Mesenchymal stem cell (in vitro differentiated cells and primary cell): Measurements from ENCODE around the gene KCNG2.

Experiments
- DNase-seq: peaks from one replicate; pipeline ENCODE4 v3.0.0-alpha.2; 2013
- H2AFZ ChIP-seq: one replicate; pipeline ENCODE4 v1.6.1; 2013; ENCODE audit warnings: low read depth, mild to moderate bottlenecking, control low read depth, inconsistent platforms, low read length, moderate library complexity
- H2AK5ac ChIP-seq: 2 replicates; pipeline ENCODE4 v1.6.1; 2013; ENCODE audit warnings: low read length, moderate library complexity, mild to moderate bottlenecking, inconsistent platforms; ENCODE audit not compliant: severe bottlenecking
- H2BK120ac ChIP-seq: one replicate; pipeline ENCODE4 v1.6.1; 2013; ENCODE audit warnings: low read depth, mild to moderate bottlenecking, inconsistent platforms, low read length, moderate library complexity
- H2BK12ac ChIP-seq, 2 experiments: one replicate each; pipeline ENCODE4 v1.6.1; 2013; ENCODE audit warnings: inconsistent platforms in 2 of 2, low read length in 2 of 2, mild to moderate bottlenecking in 2 of 2, moderate library complexity in 2 of 2, control low read depth in 1 of 2
- H2BK15ac ChIP-seq: one replicate; pipeline ENCODE4 v1.6.1; 2013; ENCODE audit warnings: mild to moderate bottlenecking, low read depth, inconsistent platforms; ENCODE audit not compliant: poor library complexity, severe bottlenecking
- H2BK5ac ChIP-seq: 2 replicates; pipeline ENCODE4 v1.6.1; 2013; ENCODE audit warnings: low read depth, mild to moderate bottlenecking, low read length, control low read depth, inconsistent platforms; ENCODE audit not compliant: poor library complexity, severe bottlenecking
- H3K14ac ChIP-seq, 2 experiments: one replicate each; pipeline ENCODE4 v1.6.1; 2013; ENCODE audit warnings: inconsistent platforms in 2 of 2, low read length in 2 of 2, control low read depth in 1 of 2, mild to moderate bottlenecking in 1 of 2, moderate library complexity in 1 of 2
- H3K18ac ChIP-seq, 2 experiments: one replicate each; pipeline ENCODE4 v1.6.1; 2013; ENCODE audit warnings: inconsistent platforms in 2 of 2, low read length in 2 of 2, control low read depth in 1 of 2, low read depth in 1 of 2, mild to moderate bottlenecking in 1 of 2
- H3K23ac ChIP-seq, 2 experiments: one replicate each; pipeline ENCODE4 v1.6.1; 2013; ENCODE audit warnings: inconsistent platforms in 2 of 2, low read length in 2 of 2, mild to moderate bottlenecking in 2 of 2, moderate library complexity in 2 of 2, control low read depth in 1 of 2
- H3K27ac ChIP-seq: 2 replicates; pipeline ENCODE4 v1.5.1; 2013; ENCODE audit warnings: mild to moderate bottlenecking, moderate library complexity, low read length, control low read depth, inconsistent platforms; ENCODE audit not compliant: poor library complexity, severe bottlenecking
- H3K27me3 ChIP-seq, 2 experiments: 2 replicates each; pipeline versions ENCODE4 v1.6.1 to v1.7.0; 2013; ENCODE audit warnings: low read length in 2 of 2, mild to moderate bottlenecking in 2 of 2, moderate library complexity in 2 of 2, control low read depth in 1 of 2, inconsistent platforms in 1 of 2; ENCODE audit not compliant: control insufficient read depth in 1 of 2, insufficient read depth in 1 of 2
- H3K36me3 ChIP-seq, 2 experiments: 2 replicates each; pipeline versions ENCODE4 v1.6.1 to v1.7.0; 2013; ENCODE audit warnings: low read length in 2 of 2, control low read depth in 1 of 2, inconsistent platforms in 1 of 2, low read depth in 1 of 2, mild to moderate bottlenecking in 1 of 2; ENCODE audit not compliant: insufficient read depth in 2 of 2, control insufficient read depth in 1 of 2
- H3K4ac ChIP-seq, 2 experiments: one replicate each; pipeline ENCODE4 v1.6.1; 2013; ENCODE audit warnings: inconsistent platforms in 2 of 2, low read length in 2 of 2, mild to moderate bottlenecking in 2 of 2, moderate library complexity in 2 of 2, control low read depth in 1 of 2, low read depth in 1 of 2
- H3K4me1 ChIP-seq: 2 replicates; pipeline ENCODE4 v1.6.1; 2013; ENCODE audit warnings: low read depth, low read length, control low read depth; ENCODE audit not compliant: control insufficient read depth, insufficient read depth
- H3K4me2 ChIP-seq: 2 replicates; pipeline ENCODE4 v1.6.1; 2013; ENCODE audit warnings: low read length, mild to moderate bottlenecking, inconsistent platforms; ENCODE audit not compliant: poor library complexity, severe bottlenecking
- H3K4me3 ChIP-seq, 2 experiments: 2 replicates each; pipeline versions ENCODE4 v1.5.1 to v1.7.0; 2013; ENCODE audit warnings: low read length in 2 of 2, mild to moderate bottlenecking in 2 of 2, control low read depth in 1 of 2, low read depth in 1 of 2; ENCODE audit not compliant: insufficient read depth in 1 of 2
- H3K79me1 ChIP-seq: replicated peaks from 2 replicates; pipeline ENCODE4 v1.6.1; 2013; ENCODE audit warnings: mild to moderate bottlenecking, control low read depth, low read length, inconsistent platforms; ENCODE audit not compliant: poor library complexity, severe bottlenecking
- H3K9ac ChIP-seq: 2 replicates; pipeline ENCODE4 v1.7.0; 2013; ENCODE audit warnings: mild to moderate bottlenecking, low read length, moderate library complexity
- H3K9me3 ChIP-seq: 2 replicates; pipeline ENCODE4 v1.7.0; 2013; ENCODE audit warnings: mild to moderate bottlenecking, low read length; ENCODE audit not compliant: control insufficient read depth
- H4K8ac ChIP-seq: one replicate; pipeline ENCODE4 v1.6.1; 2013; ENCODE audit warnings: inconsistent platforms, mild to moderate bottlenecking, low read length, moderate library complexity
- H4K91ac ChIP-seq: one replicate; pipeline ENCODE4 v1.6.1; 2013; ENCODE audit warnings: mild to moderate bottlenecking, low read length, inconsistent platforms
- WGBS: methylation state at CpG from one replicate; pipeline ENCODE4 v1.1.7; 2013; ENCODE audit warnings: mixed read lengths; 5-methylcytosine and 5-hydroxymethylcytosine counted together

KCNG2 gene

GRCh38 chr18:79938196-79938595, 140.5 kb downstream of the KCNG2 start:
- Histone ChIP-seq H2BK12ac (no peak overlapping the region), H2BK5ac (no peak overlapping the region), H3K36me3 (peaks cover 71 to 75% of the 10 kb centered on the region in 2 experiments), H2AK5ac (no peak overlapping the region), H2BK120ac (no peak overlapping the region), H2AFZ (no peak overlapping the region), H3K27ac (no peak overlapping the region), H3K18ac (no peak overlapping the region), H3K4me1 (no peaks in the 10 kb centered on the region), H4K8ac (no peak overlapping the region), H3K9me3 (peaks cover 19% of the 10 kb centered on the region), H3K4me2 (no peak overlapping the region), H4K91ac (no peak overlapping the region), H3K23ac (no peak overlapping the region), H2BK15ac (no peak overlapping the region), H3K14ac (no peak overlapping the region), H3K27me3 (no peaks in the 10 kb centered on the region), H3K4me3 (no peak overlapping the region), H3K9ac (no peak overlapping the region), H3K4ac (no peak overlapping the region), H3K79me1 (peaks cover 54% of the 10 kb centered on the region)
- no peak for DNase-seq
- 94% methylated on average over 9 of the region's 9 CpGs for WGBS

GRCh38 chr18:79939096-79939495, 141.4 kb downstream of the KCNG2 start:
- peaks cover 11% of the 10 kb centered on the region for H3K9me3 ChIP-seq
- no peak overlapping the region for H3K14ac ChIP-seq
- H3K23ac ChIP-seq, result no peak overlapping the region
- H3K18ac ChIP-seq, result no peak overlapping the region
- no peaks in the 10 kb centered on the region for H3K27me3 ChIP-seq
- H2BK5ac ChIP-seq, result no peak overlapping the region
- DNase-seq, result no peak
- H3K79me1 ChIP-seq, result peaks cover 58% of the 10 kb centered on the region
- no peak overlapping the region for H2BK15ac ChIP-seq
- no peak overlapping the region for H3K9ac ChIP-seq
- peaks cover 69 to 72% of the 10 kb centered on the region in 2 experiments for H3K36me3 ChIP-seq
- H3K4me2 ChIP-seq, result no peak overlapping the region
- H3K27ac ChIP-seq, result no peak overlapping the region
- no peak overlapping the region for H3K4ac ChIP-seq
- H4K91ac ChIP-seq, result no peak overlapping the region
- H2AFZ ChIP-seq, result no peak overlapping the region
- 92% methylated on average over 5 of the region's 5 CpGs for WGBS
- H3K4me1 ChIP-seq, result peaks cover 6% of the 10 kb centered on the region
- H3K4me3 ChIP-seq, result no peak overlapping the region
- H2BK12ac ChIP-seq, result no peak overlapping the region
- no peak overlapping the region for H2BK120ac ChIP-seq
- H2AK5ac ChIP-seq, result no peak overlapping the region
- no peak overlapping the region for H4K8ac ChIP-seq

DNA sequence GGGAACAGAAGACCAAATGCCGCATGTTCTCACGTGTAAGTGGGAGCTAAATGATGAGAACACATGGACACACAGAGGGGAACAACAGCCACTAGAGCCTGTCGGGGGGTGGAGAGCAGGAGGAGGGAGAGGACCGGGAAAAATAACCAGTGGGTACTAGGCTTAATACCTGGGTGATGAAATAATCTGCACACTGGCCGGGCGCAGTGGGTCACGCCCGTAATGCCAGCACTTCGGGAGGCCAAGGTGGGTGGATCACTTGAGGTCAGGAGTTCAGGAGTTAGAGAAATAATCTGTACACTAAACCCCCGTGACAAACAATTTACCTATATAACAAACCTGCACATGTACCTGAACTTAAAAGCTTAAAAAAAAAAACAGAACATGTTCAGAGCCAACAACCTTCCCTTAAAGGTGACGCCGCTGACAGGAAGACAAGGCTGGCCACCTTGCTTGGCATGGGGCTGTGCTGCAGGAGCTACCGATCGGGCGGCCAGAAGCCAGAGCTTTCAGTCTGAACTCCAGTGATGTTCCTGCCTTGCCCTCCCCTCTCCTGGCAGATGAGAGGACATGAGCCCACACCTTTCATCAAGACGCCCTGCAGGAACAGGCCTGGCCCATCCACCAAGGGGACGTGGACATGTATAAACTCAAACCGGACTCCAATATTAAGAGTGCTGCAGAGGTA, 142.5 kb downstream of the KCNG2 start:
- H3K4me1 ChIP-seq, result peaks cover 16% of the 10 kb centered on the region
- no peak overlapping the region for H3K14ac ChIP-seq
- H2BK5ac ChIP-seq, result no peak overlapping the region
- no peak overlapping the region for H3K4ac ChIP-seq
- H3K4me2 ChIP-seq, result no peak overlapping the region
- H3K9me3 ChIP-seq, result peaks cover 5% of the 10 kb centered on the region
- H3K36me3 ChIP-seq, result peaks cover 58 to 62% of the 10 kb centered on the region in 2 experiments
- H2BK15ac ChIP-seq, result no peak overlapping the region
- H3K18ac ChIP-seq, result no peak overlapping the region
- no peak overlapping the region for H4K91ac ChIP-seq
- WGBS, result 95% methylated on average over 18 of the region's 18 CpGs
- H2BK12ac ChIP-seq, result no peak overlapping the region
- no peak overlapping the region for H3K9ac ChIP-seq
- H2AK5ac ChIP-seq, result no peak overlapping the region
- no peak overlapping the region for H2AFZ ChIP-seq
- DNase-seq, result no peak
- H3K23ac ChIP-seq, result no peak overlapping the region
- no peak overlapping the region for H3K27ac ChIP-seq
- peaks cover 55% of the 10 kb centered on the region for H3K79me1 ChIP-seq
- H4K8ac ChIP-seq, result no peak overlapping the region
- no peaks in the 10 kb centered on the region for H3K27me3 ChIP-seq
- no peak overlapping the region for H3K4me3 ChIP-seq
- H2BK120ac ChIP-seq, result no peak overlapping the region

- peaks cover 50% of the 10 kb centered on the region for H3K79me1 ChIP-seq
- H4K8ac ChIP-seq, result no peak overlapping the region
- H3K4ac ChIP-seq, result no peak overlapping the region
- H2AFZ ChIP-seq, result no peak overlapping the region
- H3K27me3 ChIP-seq, result no peaks in the 10 kb centered on the region
- no peak for DNase-seq
- no peak overlapping the region for H3K9ac ChIP-seq
- no peak overlapping the region for H2BK15ac ChIP-seq
- no peak overlapping the region for H4K91ac ChIP-seq
- no peak overlapping the region for H3K4me3 ChIP-seq
- no peak overlapping the region for H3K14ac ChIP-seq
- WGBS, result 96% methylated on average over 17 of the region's 17 CpGs
- no peak overlapping the region for H2BK12ac ChIP-seq
- H3K27ac ChIP-seq, result no peak overlapping the region
- peaks cover 16% of the 10 kb centered on the region for H3K4me1 ChIP-seq
- H3K23ac ChIP-seq, result no peak overlapping the region
- no peak overlapping the region for H2AK5ac ChIP-seq
- no peak overlapping the region for H2BK120ac ChIP-seq
- H2BK5ac ChIP-seq, result no peak overlapping the region
- H3K36me3 ChIP-seq, result peaks cover 51 to 61% of the 10 kb centered on the region in 2 experiments
- no peak overlapping the region for H3K18ac ChIP-seq
- H3K4me2 ChIP-seq, result no peak overlapping the region
- no peaks in the 10 kb centered on the region for H3K9me3 ChIP-seq
Measured at GRCh38 chr18:79940814-79941472, 143.2 kb downstream of the KCNG2 start.
